ENCODE data around the gene ITM2A.

The ITM2A gene

DNA sequence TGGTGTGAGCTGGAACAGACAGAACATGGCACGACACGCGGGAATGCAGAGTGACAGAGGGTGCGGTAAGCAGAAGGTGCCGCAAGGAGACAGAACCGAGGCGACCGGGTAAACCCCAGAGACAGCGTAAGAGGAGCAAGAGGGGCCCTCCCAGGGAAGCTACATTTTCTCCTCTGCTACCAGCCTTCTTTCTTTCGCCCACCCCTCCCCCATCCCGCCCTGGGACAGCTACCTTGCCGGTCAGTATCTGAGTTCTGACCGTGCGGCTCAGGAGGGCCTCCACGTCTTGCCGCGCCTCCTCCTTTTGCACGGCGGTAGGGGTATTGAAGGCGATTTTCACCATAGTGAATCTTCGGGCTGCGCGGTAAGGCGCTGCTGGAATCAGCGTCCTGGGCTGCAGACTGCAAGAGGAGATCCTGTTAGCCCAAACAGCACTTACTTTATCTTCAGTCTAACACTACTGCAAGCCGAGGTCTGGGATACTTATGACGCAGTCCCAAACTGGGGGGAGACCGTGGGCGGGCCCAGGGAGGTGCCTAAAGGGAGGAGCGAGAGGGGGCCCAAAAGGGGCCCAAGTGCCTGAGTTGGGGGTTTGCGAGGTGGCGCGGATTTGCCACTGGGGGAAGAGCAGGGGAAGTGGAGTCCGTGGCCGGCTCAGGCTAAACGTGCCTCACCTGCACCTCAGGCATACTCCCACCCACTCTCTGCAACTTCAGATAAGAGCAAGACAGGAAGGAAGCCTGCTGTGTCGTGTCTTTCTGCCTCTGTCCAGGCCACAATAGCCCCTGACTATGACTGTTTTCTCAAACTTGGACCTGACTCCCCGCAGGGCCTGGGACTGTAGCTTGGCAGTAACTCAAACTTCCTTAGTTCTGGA lies at the start of gene ITM2A:
Gene ITM2A, minus strand, starts transcription at position 462 of the 877 bp plus-strand sequence. Its CDS starts 119 bp downstream, at position 343.
- TF ChIP-seq EZH2phosphoT487 (IDR thresholded peaks at IDR 0.05; ENCODE audit: borderline replicate concordance, low read length), result no peak
- TF ChIP-seq, protein P1, sequence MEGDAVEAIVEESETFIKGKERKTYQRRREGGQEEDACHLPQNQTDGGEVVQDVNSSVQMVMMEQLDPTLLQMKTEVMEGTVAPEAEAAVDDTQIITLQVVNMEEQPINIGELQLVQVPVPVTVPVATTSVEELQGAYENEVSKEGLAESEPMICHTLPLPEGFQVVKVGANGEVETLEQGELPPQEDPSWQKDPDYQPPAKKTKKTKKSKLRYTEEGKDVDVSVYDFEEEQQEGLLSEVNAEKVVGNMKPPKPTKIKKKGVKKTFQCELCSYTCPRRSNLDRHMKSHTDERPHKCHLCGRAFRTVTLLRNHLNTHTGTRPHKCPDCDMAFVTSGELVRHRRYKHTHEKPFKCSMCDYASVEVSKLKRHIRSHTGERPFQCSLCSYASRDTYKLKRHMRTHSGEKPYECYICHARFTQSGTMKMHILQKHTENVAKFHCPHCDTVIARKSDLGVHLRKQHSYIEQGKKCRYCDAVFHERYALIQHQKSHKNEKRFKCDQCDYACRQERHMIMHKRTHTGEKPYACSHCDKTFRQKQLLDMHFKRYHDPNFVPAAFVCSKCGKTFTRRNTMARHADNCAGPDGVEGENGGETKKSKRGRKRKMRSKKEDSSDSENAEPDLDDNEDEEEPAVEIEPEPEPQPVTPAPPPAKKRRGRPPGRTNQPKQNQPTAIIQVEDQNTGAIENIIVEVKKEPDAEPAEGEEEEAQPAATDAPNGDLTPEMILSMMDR (IDR thresholded peaks at IDR 0.05; ENCODE audit: low read depth, low read length, poor library complexity, severe bottlenecking), result no peak
- Histone ChIP-seq H3K27me3 (ENCODE audit: control insufficient read depth, low read length) (no peaks in the 10 kb centered on the region), H4K20me1 (ENCODE audit: control insufficient read depth, insufficient read depth, low read depth, low read length) (no peaks in the 10 kb centered on the region), H3F3A (ENCODE audit: control insufficient read depth, insufficient read depth) (no peaks in the 10 kb centered on the region), H3K4me2 (ENCODE audit: low read length) (no peak within 1 kb of the TSS), H3K9me2 (replicated peaks; ENCODE audit: control insufficient read depth, low read length) (no peaks in the 10 kb centered on the region), H3K4me3 (ENCODE audit: low read length) (no peak within 1 kb of the TSS), H3K9me3 (ENCODE audit: control insufficient read depth, insufficient read depth, low read length) (no peaks in the 10 kb centered on the region), H3K4me1 (ENCODE audit: control insufficient read depth, low read length) (no peaks in the 10 kb centered on the region), H3K36me3 (ENCODE audit: control insufficient read depth, low read length) (no peaks in the 10 kb centered on the region), H3K79me2 (ENCODE audit: control insufficient read depth, low read length) (no peaks in the 10 kb centered on the region), H3K27ac (ENCODE audit: low read depth, low read length) (no peak within 1 kb of the TSS)

DNA sequence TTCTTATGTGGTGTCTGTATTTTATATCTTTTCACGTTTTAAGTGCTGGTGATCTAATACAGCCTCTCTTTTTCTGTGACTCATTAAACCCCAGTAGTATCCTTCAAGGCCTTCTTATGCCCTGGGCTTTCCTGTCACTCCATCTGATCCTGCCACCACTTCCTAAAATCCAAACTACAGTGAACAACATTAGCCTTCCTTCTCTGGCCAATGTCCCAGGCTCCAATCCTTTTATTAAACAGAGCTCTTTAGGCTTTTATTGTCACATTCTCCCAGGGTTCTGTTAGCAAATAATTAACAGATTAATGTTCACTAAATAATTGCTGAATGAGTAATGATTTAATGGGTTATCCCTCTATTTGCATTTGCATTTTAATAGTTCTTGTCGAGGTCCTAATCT lies 47.9 kb upstream of the ITM2A start:
- Histone ChIP-seq H3K9me2 (replicated peaks; ENCODE audit: control insufficient read depth, low read length) (no peaks in the 10 kb centered on the region), H3K27me3 (ENCODE audit: control insufficient read depth, low read length) (no peaks in the 10 kb centered on the region), H3K79me2 (ENCODE audit: control insufficient read depth, low read length) (no peaks in the 10 kb centered on the region), H3K27ac (ENCODE audit: low read depth, low read length) (no peak overlapping the region), H4K20me1 (ENCODE audit: control insufficient read depth, insufficient read depth, low read depth, low read length) (no peaks in the 10 kb centered on the region), H3K36me3 (ENCODE audit: control insufficient read depth, low read length) (no peaks in the 10 kb centered on the region), H3K4me3 (ENCODE audit: low read length) (no peak overlapping the region), H3K9me3 (ENCODE audit: control insufficient read depth, insufficient read depth, low read length) (no peaks in the 10 kb centered on the region), H3K4me2 (ENCODE audit: low read length) (no peak overlapping the region), H3K4me1 (ENCODE audit: control insufficient read depth, low read length) (no peaks in the 10 kb centered on the region), H3F3A (ENCODE audit: control insufficient read depth, insufficient read depth) (no peaks in the 10 kb centered on the region)
- no peak for TF ChIP-seq EZH2phosphoT487 (IDR thresholded peaks at IDR 0.05; ENCODE audit: borderline replicate concordance, low read length)

DNA sequence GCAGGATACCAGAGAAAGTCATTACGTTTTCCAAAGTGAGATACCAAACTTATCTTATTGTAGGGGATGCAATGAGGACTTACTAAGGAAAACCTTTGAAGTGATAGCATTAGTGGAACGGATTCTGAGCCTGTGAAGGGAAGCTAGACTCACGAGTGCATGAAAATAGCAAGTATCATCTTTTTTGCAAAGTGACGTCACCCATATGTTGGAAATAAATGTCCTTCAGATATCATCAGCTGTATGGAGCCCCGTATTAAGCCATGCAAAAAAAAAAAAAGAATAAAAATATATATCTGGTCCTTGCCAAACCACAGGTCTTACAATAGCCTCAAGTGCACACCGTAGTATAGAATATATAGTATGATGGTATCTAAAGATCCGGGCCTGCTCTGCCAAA lies 46.8 kb upstream of the ITM2A start:
- H3K9me3 ChIP-seq (ENCODE audit: control insufficient read depth, insufficient read depth, low read length), result no peaks in the 10 kb centered on the region
- no peaks in the 10 kb centered on the region for H3K4me1 ChIP-seq (ENCODE audit: control insufficient read depth, low read length)
- H3K79me2 ChIP-seq (ENCODE audit: control insufficient read depth, low read length), result no peaks in the 10 kb centered on the region
- H3F3A ChIP-seq (ENCODE audit: control insufficient read depth, insufficient read depth), result no peaks in the 10 kb centered on the region
- H3K4me2 ChIP-seq (ENCODE audit: low read length), result no peak overlapping the region
- no peak overlapping the region for H3K27ac ChIP-seq (ENCODE audit: low read depth, low read length)
- H3K27me3 ChIP-seq (ENCODE audit: control insufficient read depth, low read length), result no peaks in the 10 kb centered on the region
- H3K4me3 ChIP-seq (ENCODE audit: low read length), result no peak overlapping the region
- H3K9me2 ChIP-seq (replicated peaks; ENCODE audit: control insufficient read depth, low read length), result no peaks in the 10 kb centered on the region
- H3K36me3 ChIP-seq (ENCODE audit: control insufficient read depth, low read length), result no peaks in the 10 kb centered on the region
- no peaks in the 10 kb centered on the region for H4K20me1 ChIP-seq (ENCODE audit: control insufficient read depth, insufficient read depth, low read depth, low read length)
- no peak for TF ChIP-seq EZH2phosphoT487 (IDR thresholded peaks at IDR 0.05; ENCODE audit: borderline replicate concordance, low read length)
- TF ChIP-seq, protein P1 (IDR thresholded peaks at IDR 0.05; ENCODE audit: low read depth, low read length, poor library complexity, severe bottlenecking), result no peak

DNA sequence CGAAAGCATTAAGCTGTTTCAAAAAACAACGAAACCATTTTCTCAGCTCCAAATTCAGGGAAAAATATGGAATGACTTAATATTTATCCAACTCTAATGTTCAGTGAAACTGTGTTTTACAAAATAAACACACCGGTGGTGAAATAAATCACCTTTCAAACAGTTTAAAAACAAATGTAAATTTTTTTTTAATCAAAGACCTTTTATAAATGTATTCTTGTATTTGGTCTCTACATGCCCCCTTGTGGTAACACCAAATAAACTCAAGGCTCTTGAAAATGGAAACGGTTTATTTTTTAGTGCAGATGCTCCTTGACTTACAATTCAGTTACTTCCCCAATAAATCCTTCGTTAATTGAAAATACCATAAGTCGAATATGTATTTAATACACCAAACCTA lies 45.8 kb upstream of the ITM2A start:
- Histone ChIP-seq H3K4me3 (ENCODE audit: low read length) (no peak overlapping the region), H4K20me1 (ENCODE audit: control insufficient read depth, insufficient read depth, low read depth, low read length) (no peaks in the 10 kb centered on the region), H3K79me2 (ENCODE audit: control insufficient read depth, low read length) (no peaks in the 10 kb centered on the region), H3K9me2 (replicated peaks; ENCODE audit: control insufficient read depth, low read length) (no peaks in the 10 kb centered on the region), H3K27me3 (ENCODE audit: control insufficient read depth, low read length) (no peaks in the 10 kb centered on the region), H3K4me1 (ENCODE audit: control insufficient read depth, low read length) (no peaks in the 10 kb centered on the region), H3K27ac (ENCODE audit: low read depth, low read length) (no peak overlapping the region), H3F3A (ENCODE audit: control insufficient read depth, insufficient read depth) (no peaks in the 10 kb centered on the region), H3K36me3 (ENCODE audit: control insufficient read depth, low read length) (no peaks in the 10 kb centered on the region), H3K9me3 (ENCODE audit: control insufficient read depth, insufficient read depth, low read length) (no peaks in the 10 kb centered on the region), H3K4me2 (ENCODE audit: low read length) (no peak overlapping the region)
- TF ChIP-seq EZH2phosphoT487 (IDR thresholded peaks at IDR 0.05; ENCODE audit: borderline replicate concordance, low read length), result no peak
- TF ChIP-seq, protein P1 (IDR thresholded peaks at IDR 0.05; ENCODE audit: low read depth, low read length, poor library complexity, severe bottlenecking), result no peak

Data from DOHH2 (cell line).